Measurements from ENCODE around the gene METAP1D.

Gene METAP1D

GRCh38 chr2:172080641-172081220 is 81.0 kb downstream of the METAP1D start:
- Histone ChIP-seq H3K36me3 (no peaks in the 10 kb centered on the region), H3K9me3 (ENCODE audit: severe bottlenecking) (no peaks in the 10 kb centered on the region), H3K4me3 (ENCODE audit: low read depth, low read length) (no peak overlapping the region), H3K27ac (no peak overlapping the region), H3K27me3 (ENCODE audit: insufficient read depth, low read depth, severe bottlenecking) (peaks cover 27% of the 10 kb centered on the region)
- DNase-seq: no peak
- TF ChIP-seq, protein P1, sequence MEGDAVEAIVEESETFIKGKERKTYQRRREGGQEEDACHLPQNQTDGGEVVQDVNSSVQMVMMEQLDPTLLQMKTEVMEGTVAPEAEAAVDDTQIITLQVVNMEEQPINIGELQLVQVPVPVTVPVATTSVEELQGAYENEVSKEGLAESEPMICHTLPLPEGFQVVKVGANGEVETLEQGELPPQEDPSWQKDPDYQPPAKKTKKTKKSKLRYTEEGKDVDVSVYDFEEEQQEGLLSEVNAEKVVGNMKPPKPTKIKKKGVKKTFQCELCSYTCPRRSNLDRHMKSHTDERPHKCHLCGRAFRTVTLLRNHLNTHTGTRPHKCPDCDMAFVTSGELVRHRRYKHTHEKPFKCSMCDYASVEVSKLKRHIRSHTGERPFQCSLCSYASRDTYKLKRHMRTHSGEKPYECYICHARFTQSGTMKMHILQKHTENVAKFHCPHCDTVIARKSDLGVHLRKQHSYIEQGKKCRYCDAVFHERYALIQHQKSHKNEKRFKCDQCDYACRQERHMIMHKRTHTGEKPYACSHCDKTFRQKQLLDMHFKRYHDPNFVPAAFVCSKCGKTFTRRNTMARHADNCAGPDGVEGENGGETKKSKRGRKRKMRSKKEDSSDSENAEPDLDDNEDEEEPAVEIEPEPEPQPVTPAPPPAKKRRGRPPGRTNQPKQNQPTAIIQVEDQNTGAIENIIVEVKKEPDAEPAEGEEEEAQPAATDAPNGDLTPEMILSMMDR (IDR thresholded peaks at IDR 0.05; ENCODE audit: low read depth, low read length): no peak

DNA sequence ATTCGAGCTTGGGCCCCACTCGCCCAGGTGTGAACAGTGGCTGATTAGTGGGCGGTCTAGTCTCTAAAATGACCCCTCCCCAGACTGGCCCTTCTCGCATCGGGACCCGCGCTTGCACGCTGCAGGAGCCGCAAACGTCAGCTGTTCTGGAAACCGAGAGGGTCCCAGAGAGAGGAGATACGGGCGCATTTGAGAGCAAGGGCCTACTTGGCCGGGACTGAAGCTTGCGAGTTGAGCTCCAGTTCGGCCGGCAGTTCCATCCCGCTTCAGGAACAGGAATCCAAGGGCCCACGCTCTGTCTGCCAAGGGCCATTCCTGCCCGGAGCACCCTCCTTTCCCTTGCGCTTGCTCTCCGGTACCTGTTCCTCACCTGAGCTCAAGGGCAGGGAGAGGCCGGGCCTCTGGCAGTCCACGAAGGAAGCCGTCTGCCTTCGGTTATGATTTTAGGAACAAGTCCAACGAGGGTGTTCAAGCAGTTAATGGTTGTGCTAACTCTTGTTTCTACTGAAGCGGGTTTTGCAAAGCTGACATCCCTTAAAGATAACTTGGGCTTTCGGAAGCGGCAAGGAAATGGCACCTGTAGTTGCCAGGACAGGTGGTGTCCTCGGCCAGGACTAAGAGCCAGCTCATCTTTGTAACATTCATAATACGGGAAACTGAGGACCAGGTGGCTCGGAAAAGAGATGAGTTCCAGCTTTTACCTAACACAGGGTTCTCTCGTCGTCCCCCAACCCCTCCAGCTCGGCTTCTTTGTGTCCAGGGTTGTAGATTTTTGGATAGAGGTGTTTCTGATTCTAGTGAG is 81.7 kb downstream of the METAP1D start:
- Histone ChIP-seq H3K4me3 (ENCODE audit: low read depth, low read length) (no peak overlapping the region), H3K36me3 (no peaks in the 10 kb centered on the region), H3K9me3 (ENCODE audit: severe bottlenecking) (no peaks in the 10 kb centered on the region), H3K27me3 (ENCODE audit: insufficient read depth, low read depth, severe bottlenecking) (peaks cover 34% of the 10 kb centered on the region), H3K27ac (no peak overlapping the region)
- TF ChIP-seq, protein P1 (IDR thresholded peaks at IDR 0.05; ENCODE audit: low read depth, low read length): no peak
- no peak for DNase-seq

DNA sequence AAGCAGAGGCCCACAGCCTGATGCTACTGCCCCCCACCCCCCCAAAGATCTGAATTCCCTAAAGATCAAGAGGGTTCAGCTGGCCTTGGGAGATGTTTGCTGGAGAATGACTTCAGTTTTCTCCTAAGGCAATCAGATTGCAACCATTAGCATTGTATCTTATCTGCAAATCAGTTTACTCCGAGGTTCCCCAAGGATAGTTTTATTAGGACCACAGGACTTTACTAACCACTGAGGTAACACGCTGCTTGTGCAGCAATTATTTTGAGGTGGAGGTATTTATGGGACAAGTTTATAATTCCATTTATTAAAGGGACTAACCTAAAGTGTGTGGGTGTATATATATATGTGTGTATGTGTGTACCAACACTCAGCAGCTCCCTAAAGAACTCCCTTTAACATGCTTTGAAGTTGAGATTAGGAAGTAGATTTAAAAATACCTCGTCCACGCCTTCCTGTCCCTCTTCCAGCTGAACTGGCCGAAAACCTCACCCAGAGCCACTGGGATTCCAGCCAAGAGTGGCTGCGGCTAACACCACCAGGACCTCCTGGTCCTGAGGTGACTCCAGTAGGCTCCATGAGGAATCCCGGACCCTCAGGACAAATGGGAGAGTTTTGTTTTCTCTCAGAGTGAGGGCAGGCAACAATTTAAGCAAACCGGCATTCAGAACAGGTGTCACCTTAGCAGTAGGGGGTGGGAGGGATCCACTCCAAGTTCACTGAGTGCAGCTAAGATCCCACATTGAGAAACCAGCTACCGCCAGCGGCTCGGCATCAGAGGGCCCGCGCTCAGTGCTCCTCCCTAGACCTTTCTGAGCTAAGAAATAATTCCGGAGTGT is 82.6 kb downstream of the METAP1D start:
- Histone ChIP-seq H3K27ac (no peak overlapping the region), H3K4me3 (ENCODE audit: low read depth, low read length) (no peak overlapping the region), H3K27me3 (ENCODE audit: insufficient read depth, low read depth, severe bottlenecking) (peaks cover 43% of the 10 kb centered on the region), H3K36me3 (no peaks in the 10 kb centered on the region), H3K9me3 (ENCODE audit: severe bottlenecking) (no peaks in the 10 kb centered on the region)
- DNase-seq: no peak
- TF ChIP-seq, protein P1 (IDR thresholded peaks at IDR 0.05; ENCODE audit: low read depth, low read length): no peak

DNA sequence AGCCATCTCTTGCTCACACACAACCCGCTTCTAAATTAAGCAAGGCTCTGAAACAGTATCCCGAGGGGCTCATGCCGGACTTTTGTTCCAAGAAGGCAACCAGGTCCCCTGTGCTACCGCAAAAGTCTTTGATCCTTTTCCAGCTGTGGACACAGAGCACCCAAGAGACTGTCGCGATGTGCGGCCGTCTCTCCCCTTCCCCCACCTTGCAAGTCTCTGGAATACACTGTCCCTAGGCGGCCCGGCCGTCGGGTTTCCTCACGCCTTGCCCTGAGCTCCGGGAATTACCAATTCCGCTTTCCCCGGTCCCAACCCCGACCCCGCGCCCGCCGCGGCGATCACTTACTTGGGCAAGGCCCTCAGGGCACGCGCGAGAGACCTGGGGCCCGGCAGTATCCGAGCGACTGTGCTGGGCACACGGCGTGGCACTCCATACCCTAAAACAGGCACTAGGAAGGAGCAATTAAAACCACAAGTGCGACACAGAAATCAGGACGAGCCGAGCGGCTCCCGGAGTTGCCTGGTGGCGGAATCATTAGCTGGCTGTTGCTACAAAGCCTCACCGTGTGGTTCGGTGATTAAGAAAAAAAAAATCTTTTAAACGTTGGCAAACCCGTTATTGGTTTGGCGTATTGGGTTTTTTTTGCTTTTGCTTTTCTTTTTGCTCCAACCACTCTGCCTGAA is 83.3 kb downstream of the METAP1D start:
- no peak for DNase-seq
- Histone ChIP-seq H3K36me3 (no peaks in the 10 kb centered on the region), H3K27me3 (ENCODE audit: insufficient read depth, low read depth, severe bottlenecking) (peaks cover 51% of the 10 kb centered on the region), H3K9me3 (ENCODE audit: severe bottlenecking) (peaks cover 7% of the 10 kb centered on the region), H3K27ac (no peak overlapping the region), H3K4me3 (ENCODE audit: low read depth, low read length) (no peak overlapping the region)
- TF ChIP-seq, protein P1 (IDR thresholded peaks at IDR 0.05; ENCODE audit: low read depth, low read length): no peak

GRCh38 chr2:172083628-172084394 is 84.1 kb downstream of the METAP1D start:
- H3K4me3 ChIP-seq (ENCODE audit: low read depth, low read length): peak overlapping the region; percentile 65
- DNase-seq: no peak
- peaks cover 53% of the 10 kb centered on the region for H3K27me3 ChIP-seq (ENCODE audit: insufficient read depth, low read depth, severe bottlenecking)

More at GRCh38 chr2:172083628-172084394, 84.1 kb downstream of the METAP1D start:
- no peaks in the 10 kb centered on the region for H3K36me3 ChIP-seq
- H3K9me3 ChIP-seq (ENCODE audit: severe bottlenecking): peaks cover 7% of the 10 kb centered on the region
- TF ChIP-seq, protein P1 (IDR thresholded peaks at IDR 0.05; ENCODE audit: low read depth, low read length): no peak
- H3K27ac ChIP-seq: no peak overlapping the region

Measured in WERI-Rb-1 (cell line).